LNCaP clone FGC (cell line): ENCODE results near the gene RGPD6.
"Not testable (repeated sequence)": the region's sequence is repeated elsewhere in the genome, so short reads cannot be mapped to it uniquely, and the experiment has no call there.

Experiments
- DNase-seq: peaks from one replicate; pipeline ENCODE4 v3.0.0-alpha.2; 2011; ENCODE audit warnings: low read depth
- H3K4me3 ChIP-seq: 2 replicates; pipeline ENCODE4 v1.5.1; 2011; ENCODE audit warnings: mild to moderate bottlenecking, low read depth, low read length, control low read depth

The RGPD6 gene

DNA sequence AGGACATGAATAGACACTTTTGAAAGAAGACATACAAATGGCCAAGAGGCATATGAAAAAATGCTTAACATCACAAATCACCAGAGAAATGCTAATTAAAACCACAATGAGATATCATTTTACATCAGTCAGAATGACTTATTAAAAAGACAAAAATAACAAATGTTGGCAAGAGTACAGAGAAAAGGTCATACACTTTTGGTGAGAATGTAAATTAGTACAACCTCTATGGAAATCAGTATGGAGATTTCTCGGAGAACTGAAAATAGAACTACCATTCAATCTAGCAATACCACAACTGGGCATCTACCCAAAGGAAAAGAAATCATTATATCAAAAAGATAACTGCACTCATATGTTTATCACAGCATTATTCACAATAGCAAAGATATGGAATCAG lies 88.0 kb downstream of the RGPD6 start:
- not testable (repeated sequence) for DNase-seq, H3K4me3 ChIP-seq

DNA sequence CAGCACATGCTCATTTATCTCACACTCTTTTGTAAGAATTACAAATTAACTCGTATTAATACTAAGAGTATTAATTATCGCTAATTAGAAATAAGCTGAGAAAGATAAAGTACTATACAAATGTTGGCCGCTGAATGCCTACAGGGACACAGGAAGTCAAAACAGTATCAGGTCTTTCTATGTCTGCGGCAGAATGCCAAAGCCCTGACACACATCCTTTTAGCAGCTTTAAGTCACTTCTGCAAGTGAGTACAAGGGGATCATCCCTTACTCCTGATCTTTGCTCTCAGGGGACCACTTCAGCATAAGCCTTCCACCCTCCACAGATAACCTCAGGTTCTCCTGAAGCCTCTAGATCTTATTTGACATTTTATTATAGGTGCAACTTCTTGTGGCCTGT lies 94.3 kb downstream of the RGPD6 start:
- not testable (repeated sequence) for H3K4me3 ChIP-seq, DNase-seq

DNA sequence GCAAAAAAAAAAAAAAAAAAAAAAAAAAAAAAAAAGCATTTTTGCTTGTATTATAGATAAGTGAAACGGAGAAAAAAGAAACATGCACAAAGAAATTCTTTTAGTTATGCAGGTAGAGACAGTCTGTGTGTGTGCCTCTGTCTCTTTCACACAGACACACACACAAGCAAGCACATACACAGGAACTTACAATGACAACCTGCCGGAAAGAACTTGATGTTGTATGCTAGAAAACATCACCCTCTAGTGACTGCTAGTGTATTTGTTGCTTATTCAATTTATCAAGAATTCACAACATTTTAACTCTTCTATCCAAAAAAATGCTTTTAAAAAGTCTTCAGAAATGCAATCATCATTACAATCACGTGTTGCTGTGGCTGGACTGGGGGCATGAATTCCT lies 95.8 kb downstream of the RGPD6 start:
- H3K4me3 ChIP-seq, result not testable (repeated sequence)

DNA sequence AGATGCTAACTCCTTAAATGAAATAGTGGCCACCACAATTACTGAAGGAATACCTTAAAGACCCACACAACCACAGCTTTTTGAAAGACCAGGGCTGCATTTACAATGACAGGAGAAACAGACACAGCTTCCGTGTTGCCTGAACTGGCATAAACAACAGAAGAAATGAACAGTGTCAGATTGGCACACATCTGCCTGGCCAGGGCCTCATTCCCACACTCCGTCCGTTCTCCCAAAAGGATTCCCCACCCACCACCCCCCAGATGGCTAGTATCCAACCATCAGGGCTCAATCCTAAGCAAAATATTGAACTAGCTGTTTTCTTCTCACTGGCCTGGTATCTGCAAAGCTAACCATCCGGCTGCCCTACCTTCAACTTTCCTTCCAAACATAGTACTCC lies 96.9 kb downstream of the RGPD6 start:
- DNase-seq, H3K4me3 ChIP-seq: not testable (repeated sequence)

More for the DNA sequence above, 95.8 kb downstream of the RGPD6 start:
- not testable (repeated sequence) for DNase-seq

DNA sequence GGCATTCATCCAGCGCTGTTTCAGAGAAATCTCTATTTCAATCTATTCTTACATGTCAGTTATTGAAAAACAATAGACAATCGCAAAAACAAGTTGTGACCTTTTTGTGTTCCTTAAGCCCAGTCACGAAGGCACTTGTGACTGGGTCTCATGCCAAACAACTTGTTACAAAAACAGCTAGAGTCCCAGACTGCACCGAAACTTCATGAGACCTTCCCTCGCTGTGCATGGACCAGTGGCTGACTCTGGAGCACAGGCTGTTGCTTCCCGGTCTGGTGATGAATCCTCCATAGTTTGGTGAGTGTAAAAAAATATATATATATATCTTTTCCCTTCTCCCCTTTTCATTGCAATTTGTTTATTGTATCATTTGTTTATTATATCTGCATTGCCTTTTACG lies 99.7 kb downstream of the RGPD6 start:
- not testable (repeated sequence) for DNase-seq, H3K4me3 ChIP-seq

DNA sequence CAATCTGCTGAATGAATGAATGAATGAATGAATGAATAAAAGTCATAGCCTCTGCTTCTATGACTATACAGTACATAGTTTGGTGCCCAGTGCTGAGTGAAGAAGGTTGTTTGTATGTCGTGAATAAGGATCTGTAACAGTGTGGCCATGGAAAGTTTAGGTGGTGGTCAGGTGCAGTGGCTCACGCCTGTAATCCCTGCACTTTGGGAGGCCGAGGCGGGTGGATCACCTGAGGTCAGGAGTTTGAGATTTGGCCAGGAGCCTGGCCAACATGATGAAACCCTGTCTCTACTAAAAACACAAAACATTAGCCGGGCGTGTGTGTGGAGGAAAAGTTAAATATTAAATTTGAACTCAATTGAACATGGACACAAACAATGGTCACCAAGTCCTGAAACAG lies 100.1 kb downstream of the RGPD6 start:
- H3K4me3 ChIP-seq, DNase-seq: not testable (repeated sequence)

DNA sequence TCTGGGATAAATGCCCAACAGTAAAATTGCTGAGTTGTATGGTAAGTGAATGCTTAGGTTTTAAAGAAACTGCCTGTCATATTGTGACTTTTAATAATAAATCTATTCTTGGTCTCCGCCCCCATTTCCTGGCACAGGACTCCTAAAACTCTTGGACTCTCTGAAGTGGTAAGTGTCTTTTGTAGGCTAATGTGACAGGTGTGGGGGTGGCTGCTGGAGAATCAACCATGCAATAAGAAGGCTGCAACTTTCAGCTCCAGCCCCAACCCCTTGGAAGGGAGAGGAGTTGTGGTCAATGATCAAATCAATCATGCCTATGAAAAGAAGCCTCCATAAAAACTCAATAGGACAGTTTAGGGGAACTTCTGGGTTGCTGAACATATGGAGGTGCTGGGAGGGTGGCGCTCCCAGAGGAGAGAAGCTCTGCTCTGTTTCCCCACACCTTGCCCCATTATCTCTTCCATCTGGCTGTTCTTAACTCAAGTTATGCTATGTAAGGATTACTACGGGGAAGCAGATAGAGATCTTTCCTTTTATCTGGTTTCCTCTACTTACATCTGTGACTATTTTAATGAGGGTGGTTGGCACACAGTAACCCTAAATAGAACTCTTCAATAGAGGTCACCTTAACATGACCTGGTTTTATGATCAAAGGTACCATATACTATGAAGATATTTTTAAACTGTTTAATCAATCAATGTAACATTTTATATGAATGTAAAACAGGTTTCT lies 101.2 kb downstream of the RGPD6 start:
- not testable (repeated sequence) for DNase-seq

DNA sequence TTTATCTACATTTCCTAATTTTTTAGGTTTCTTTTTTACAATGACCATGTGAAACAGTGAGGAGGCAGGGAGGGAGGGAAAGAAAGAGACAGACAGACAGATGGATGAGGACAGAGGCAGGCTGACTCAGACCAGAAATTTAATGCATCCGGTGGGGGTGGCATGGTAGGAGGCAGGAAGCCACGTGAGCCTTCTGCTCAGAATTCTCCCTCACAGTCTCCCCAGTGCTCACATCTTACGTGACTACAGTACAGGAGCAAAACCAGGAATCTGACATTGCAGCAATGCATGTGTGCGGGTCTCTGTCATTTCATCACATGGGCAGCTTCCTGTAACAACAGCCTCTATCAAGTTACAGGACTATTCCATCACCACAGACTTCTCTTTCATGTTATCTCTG lies 102.1 kb downstream of the RGPD6 start:
- DNase-seq, H3K4me3 ChIP-seq: not testable (repeated sequence)

More for the DNA sequence above, 101.2 kb downstream of the RGPD6 start:
- not testable (repeated sequence) for H3K4me3 ChIP-seq

DNA sequence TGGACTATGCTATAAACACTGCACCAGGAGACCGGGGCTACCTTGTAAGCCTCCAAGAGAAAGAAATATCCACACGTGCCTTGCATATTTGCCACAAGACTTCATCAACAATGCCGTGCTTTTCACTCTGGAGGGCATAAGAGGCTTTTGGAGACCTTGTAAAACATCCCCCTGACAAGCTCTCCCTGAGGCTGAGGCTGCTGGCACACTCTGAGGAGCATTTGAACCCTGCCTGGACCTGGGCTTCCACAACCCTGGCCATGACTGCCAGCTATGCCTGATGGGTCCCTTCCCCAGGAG lies 104.0 kb downstream of the RGPD6 start:
- H3K4me3 ChIP-seq, DNase-seq: not testable (repeated sequence)

DNA sequence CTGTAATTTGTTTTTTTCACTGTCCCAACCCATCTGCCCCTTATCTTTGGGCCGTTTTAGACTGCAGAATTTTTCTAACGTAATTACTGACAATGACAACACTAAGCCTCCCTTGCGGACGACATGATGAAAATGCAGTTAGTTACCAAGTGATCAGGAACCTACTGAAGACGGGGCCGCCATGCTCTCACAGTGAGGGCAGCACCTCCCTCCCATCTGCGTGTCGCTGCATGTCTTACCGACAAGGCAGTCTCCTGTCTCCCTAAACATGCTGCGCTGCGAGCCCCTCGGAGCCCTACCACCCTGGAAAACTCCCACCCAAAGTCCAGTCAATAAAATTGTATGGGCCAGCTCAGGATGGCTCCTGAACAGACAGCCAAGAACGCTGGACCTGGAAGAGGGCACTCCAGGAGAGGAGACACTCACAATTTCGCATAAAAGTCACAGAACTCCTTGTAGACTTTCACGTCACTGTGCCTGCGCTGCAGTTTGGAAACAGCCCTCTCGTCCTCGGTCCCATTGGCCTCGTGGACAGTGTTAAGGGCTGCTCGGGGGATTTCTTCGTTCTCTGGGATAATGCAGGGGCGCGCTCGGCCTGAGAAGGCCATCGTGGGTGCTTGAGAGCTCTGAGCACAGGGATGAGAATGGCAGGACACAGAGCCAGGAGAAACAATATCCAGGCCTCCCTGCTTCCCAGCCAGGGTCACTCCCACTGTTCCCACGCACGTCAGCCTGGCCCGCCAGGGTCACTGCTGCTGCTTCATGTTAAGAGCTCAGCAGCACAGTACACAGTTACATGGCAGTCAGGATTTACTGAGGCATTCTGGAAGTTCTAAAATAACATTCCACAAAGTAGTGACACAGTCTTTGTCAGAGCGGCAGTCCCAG lies 104.6 kb downstream of the RGPD6 start, which contains the start of gene LIMS4:
LIMS4 (minus strand) TSS at position 646 of the 888 bp plus-strand sequence; CDS start at position 608, 38 bp downstream.
- DNase-seq, H3K4me3 ChIP-seq: not testable (repeated sequence)

DNA sequence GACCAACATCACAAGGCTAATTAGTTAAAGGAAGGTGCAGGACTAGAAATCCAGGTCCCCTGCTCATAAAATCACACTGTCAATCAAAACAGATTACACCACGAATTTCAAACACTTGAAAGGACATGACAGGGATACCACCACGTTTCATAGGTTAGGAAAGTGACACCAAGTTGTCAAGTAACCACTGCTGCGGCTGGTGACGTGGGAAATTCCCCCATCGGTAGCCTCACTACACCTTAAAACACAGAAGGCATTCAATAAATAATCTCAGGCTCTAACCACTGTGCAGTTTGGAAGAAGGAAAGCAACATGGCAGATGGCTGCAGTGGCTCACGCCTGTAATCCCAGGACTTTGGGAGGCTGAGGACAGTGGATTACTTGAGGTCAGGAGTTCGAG lies 108.1 kb downstream of the RGPD6 start:
- not testable (repeated sequence) for H3K4me3 ChIP-seq, DNase-seq

DNA sequence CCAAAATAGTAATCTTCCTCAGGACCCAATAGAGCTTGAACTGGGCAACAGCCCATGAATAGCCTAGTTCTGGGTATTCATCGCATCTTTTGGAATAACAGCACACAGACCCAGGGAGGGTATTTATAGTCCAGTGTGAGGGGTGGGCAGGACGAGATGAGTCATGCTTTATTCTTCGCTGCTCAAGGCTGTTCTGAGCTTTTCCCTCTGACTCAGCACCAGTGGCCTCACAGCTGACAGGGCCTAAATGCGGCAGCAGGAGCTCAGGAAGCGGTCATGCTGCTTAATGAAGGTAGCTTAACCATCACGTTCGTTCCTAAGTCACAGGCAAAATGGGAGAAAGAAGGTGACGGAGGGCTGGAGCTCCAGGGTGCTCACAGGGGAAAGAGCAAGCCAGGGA lies 111.7 kb downstream of the RGPD6 start:
- not testable (repeated sequence) for DNase-seq, H3K4me3 ChIP-seq
